Panc1 (cell line): ENCODE results near the gene HCFC1. TPM values are rescaled to one million over a fixed set of nuclear protein-coding genes. Genes with fewer than 3 reads are reported as not detected.

Experiments used
- ATAC-seq: fragments of 200-7000 bp; cut with Tn5 transposase; 2 replicates; pipeline ENCODE4 v1.9.1; 2020; ENCODE audit warnings: mild to moderate bottlenecking, moderate library complexity
- BruUV-seq: library from RNA; stranded (reverse); fragments of 400-500 nt; replicated peaks from 2 replicates; lab custom pipeline; 2021; lab: Mats Ljungman, UMichigan
- CTCF ChIA-PET: fragments of 300-600 bp; sonication (Branson Sonifier 250); formaldehyde crosslinking; loops from one replicate; lab custom pipeline; 2022; ENCODE audit warnings: antibody characterized with exemption; lab: Charles Lee
- POLR2A ChIA-PET: fragments of 300-600 bp; sonication (Branson Sonifier 250); formaldehyde crosslinking; loops from one replicate; lab custom pipeline; 2022; ENCODE audit warnings: antibody characterized with exemption; lab: Charles Lee
- DNase-seq: peaks from one replicate; pipeline ENCODE4 v3.0.0-alpha.2; 2010; ENCODE audit warnings: low read depth, low spot score
- H3K27ac ChIP-seq: 2 replicates; pipeline ENCODE4 v1.5.1; 2011; ENCODE audit warnings: mild to moderate bottlenecking, low read length, inconsistent platforms
- H3K27me3 ChIP-seq: fragments of 200-500 bp; sonication (Bioruptor generic); 2 replicates; pipeline ENCODE4 v1.6.0; 2014; ENCODE audit warnings: low read length, inconsistent platforms; ENCODE audit not compliant: control insufficient read depth, insufficient read depth
- H3K36me3 ChIP-seq: fragments of 200-500 bp; sonication (Bioruptor generic); 2 replicates; pipeline ENCODE4 v1.5.1; 2014; ENCODE audit warnings: inconsistent platforms, mild to moderate bottlenecking, low read length, moderate library complexity; ENCODE audit not compliant: control insufficient read depth, insufficient read depth
- H3K4me1 ChIP-seq: 2 replicates; pipeline ENCODE4 v1.5.1; 2011; ENCODE audit warnings: inconsistent platforms, mild to moderate bottlenecking, low read length, moderate library complexity; ENCODE audit not compliant: control insufficient read depth, insufficient read depth
- H3K4me3 ChIP-seq, 2 experiments: 2 replicates each; pipeline ENCODE4 v1.5.1; 2011 to 2012; ENCODE audit warnings: low read depth in 2 of 2, low read length in 2 of 2, mild to moderate bottlenecking in 2 of 2, inconsistent platforms in 1 of 2, moderate library complexity in 1 of 2
- H3K9me3 ChIP-seq: fragments of 200-500 bp; sonication (Bioruptor generic); 2 replicates; pipeline ENCODE4 v1.5.1; 2014; ENCODE audit warnings: low read depth, mild to moderate bottlenecking, inconsistent platforms, low read length, moderate library complexity; ENCODE audit not compliant: control insufficient read depth, insufficient read depth
- POLR2AphosphoS5 ChIP-seq: IDR thresholded peaks from 2 replicates; pipeline ENCODE4 v1.6.1; 2012; ENCODE audit warnings: mild to moderate bottlenecking, low read depth, low read length, moderate library complexity
- SIN3A ChIP-seq: IDR thresholded peaks from 2 replicates; pipeline ENCODE4 v1.6.1; 2012; ENCODE audit warnings: low read depth, mild to moderate bottlenecking, low read length, moderate library complexity, borderline replicate concordance; ENCODE audit not compliant: insufficient read depth
- TCF7L2 ChIP-seq: IDR thresholded peaks from 2 replicates; pipeline ENCODE4 v1.6.1; 2011; ENCODE audit warnings: mild to moderate bottlenecking, low read depth, low read length, inconsistent platforms
- in situ Hi-C: cut with HindIII; loops from 2 replicates; pipeline ENCODE4 v1.10.0; 2016; ENCODE audit warnings: low sequenced_read_pairs, low pct_unique_long_range_greater_than_20kb
- intact Hi-C: fragments of 100-400 bp; cut with micrococcal nuclease; formaldehyde crosslinking; loops from one replicate; pipeline ENCODE4 v1.10.0; 2022; ENCODE audit not compliant: unreplicated experiment
- total RNA-seq: library from RNA; stranded (reverse); gene quantifications from one replicate; pipeline ENCODE4 v1.2.1, GENCODE V29; 2021; ENCODE audit not compliant: unreplicated experiment
- TF ChIP-seq, protein P1 (sequence below), 2 experiments: IDR thresholded peaks; 2 replicates each; pipeline ENCODE4 v1.6.1; 2011 to 2012; ENCODE audit warnings: low read depth in 2 of 2, control low read depth in 1 of 2, low read length in 1 of 2, mild to moderate bottlenecking in 1 of 2, moderate library complexity in 1 of 2; ENCODE audit not compliant: insufficient read depth in 1 of 2
- TF ChIP-seq, protein P2 (sequence below): fragments of 450-650 bp; IDR thresholded peaks from 2 replicates; pipeline ENCODE4 v1.5.1; 2017; ENCODE audit warnings: mild to moderate bottlenecking

The HCFC1 gene
- total RNA-seq, 1 experiment from 2014 or later, result 113 TPM

DNA sequence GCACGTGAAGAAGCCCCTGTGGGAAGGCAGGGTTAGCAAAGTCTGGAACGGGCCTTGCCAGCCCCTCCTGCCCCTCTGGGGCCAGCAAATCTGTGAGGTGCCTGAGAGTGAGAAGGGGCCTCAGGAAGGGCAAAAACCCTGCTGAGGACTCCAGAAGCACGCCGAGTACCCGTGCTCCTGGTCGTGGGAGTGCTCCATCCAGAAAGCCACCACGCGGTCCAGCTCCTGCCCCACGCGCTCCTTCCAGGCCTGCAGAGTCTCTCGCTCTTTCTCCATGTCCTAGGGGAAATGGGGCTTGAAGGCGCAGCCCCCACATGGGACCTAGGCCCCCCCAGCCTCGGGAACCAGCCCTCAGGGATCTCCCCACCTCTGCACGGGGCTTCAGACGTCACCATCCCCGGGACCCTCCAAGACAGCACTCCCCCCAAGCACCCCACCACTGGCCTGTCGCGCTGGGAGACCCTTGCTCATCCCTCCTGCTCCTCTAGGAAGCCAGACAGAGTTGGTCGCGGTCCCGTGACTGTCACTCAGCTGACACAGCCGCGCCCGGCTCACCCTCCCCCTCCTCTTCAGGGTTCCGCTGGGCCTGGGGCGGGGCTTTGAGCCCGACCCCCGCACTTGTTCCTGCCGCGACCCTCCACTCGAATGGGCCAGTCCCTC is 27.3 kb downstream of the HCFC1 start, which contains the start of gene RENBP:
TSS of gene RENBP (minus strand) at position 504 of the 660 bp plus-strand sequence. CDS start at position 471, 33 bp downstream.
- DNase-seq (no peak), ATAC-seq (no peak)
- Histone ChIP-seq H3K4me1 (peaks cover 24% of the 10 kb centered on the region), H3K27ac (no peak within 1 kb of the TSS), H3K36me3 (no peaks in the 10 kb centered on the region), H3K27me3 (no peaks in the 10 kb centered on the region), H3K9me3 (no peaks in the 10 kb centered on the region), H3K4me3 (no peak within 1 kb of the TSS)
- BruUV-seq, result no TSS peak
- POLR2A ChIA-PET, result interaction anchor here (1.1 kb wide), 1 partner anchor 21 kb away, joined by 9 read pairs; no protein-coding TSS in a partner anchor
- in situ Hi-C loops (no loop called here), intact Hi-C loops (no loop called here)
- no peak for TF ChIP-seq SIN3A
- TF ChIP-seq, protein P1, sequence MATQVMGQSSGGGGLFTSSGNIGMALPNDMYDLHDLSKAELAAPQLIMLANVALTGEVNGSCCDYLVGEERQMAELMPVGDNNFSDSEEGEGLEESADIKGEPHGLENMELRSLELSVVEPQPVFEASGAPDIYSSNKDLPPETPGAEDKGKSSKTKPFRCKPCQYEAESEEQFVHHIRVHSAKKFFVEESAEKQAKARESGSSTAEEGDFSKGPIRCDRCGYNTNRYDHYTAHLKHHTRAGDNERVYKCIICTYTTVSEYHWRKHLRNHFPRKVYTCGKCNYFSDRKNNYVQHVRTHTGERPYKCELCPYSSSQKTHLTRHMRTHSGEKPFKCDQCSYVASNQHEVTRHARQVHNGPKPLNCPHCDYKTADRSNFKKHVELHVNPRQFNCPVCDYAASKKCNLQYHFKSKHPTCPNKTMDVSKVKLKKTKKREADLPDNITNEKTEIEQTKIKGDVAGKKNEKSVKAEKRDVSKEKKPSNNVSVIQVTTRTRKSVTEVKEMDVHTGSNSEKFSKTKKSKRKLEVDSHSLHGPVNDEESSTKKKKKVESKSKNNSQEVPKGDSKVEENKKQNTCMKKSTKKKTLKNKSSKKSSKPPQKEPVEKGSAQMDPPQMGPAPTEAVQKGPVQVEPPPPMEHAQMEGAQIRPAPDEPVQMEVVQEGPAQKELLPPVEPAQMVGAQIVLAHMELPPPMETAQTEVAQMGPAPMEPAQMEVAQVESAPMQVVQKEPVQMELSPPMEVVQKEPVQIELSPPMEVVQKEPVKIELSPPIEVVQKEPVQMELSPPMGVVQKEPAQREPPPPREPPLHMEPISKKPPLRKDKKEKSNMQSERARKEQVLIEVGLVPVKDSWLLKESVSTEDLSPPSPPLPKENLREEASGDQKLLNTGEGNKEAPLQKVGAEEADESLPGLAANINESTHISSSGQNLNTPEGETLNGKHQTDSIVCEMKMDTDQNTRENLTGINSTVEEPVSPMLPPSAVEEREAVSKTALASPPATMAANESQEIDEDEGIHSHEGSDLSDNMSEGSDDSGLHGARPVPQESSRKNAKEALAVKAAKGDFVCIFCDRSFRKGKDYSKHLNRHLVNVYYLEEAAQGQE (IDR thresholded peaks at IDR 0.05; ENCODE audit: insufficient read depth in 1 of 2, low read depth in 2 of 2, low read length in 1 of 2), result no peak
- no peak for TF ChIP-seq POLR2AphosphoS5
- TF ChIP-seq, protein P2, sequence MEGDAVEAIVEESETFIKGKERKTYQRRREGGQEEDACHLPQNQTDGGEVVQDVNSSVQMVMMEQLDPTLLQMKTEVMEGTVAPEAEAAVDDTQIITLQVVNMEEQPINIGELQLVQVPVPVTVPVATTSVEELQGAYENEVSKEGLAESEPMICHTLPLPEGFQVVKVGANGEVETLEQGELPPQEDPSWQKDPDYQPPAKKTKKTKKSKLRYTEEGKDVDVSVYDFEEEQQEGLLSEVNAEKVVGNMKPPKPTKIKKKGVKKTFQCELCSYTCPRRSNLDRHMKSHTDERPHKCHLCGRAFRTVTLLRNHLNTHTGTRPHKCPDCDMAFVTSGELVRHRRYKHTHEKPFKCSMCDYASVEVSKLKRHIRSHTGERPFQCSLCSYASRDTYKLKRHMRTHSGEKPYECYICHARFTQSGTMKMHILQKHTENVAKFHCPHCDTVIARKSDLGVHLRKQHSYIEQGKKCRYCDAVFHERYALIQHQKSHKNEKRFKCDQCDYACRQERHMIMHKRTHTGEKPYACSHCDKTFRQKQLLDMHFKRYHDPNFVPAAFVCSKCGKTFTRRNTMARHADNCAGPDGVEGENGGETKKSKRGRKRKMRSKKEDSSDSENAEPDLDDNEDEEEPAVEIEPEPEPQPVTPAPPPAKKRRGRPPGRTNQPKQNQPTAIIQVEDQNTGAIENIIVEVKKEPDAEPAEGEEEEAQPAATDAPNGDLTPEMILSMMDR, result no peak
- TF ChIP-seq TCF7L2, result no peak
- CTCF ChIA-PET, result interaction anchor here (0.7 to 4.8 kb wide), 2 partner anchors 19 to 922 kb away, joined by 3 to 45 read pairs; partner anchors contain the start of gene ARHGAP4

DNA sequence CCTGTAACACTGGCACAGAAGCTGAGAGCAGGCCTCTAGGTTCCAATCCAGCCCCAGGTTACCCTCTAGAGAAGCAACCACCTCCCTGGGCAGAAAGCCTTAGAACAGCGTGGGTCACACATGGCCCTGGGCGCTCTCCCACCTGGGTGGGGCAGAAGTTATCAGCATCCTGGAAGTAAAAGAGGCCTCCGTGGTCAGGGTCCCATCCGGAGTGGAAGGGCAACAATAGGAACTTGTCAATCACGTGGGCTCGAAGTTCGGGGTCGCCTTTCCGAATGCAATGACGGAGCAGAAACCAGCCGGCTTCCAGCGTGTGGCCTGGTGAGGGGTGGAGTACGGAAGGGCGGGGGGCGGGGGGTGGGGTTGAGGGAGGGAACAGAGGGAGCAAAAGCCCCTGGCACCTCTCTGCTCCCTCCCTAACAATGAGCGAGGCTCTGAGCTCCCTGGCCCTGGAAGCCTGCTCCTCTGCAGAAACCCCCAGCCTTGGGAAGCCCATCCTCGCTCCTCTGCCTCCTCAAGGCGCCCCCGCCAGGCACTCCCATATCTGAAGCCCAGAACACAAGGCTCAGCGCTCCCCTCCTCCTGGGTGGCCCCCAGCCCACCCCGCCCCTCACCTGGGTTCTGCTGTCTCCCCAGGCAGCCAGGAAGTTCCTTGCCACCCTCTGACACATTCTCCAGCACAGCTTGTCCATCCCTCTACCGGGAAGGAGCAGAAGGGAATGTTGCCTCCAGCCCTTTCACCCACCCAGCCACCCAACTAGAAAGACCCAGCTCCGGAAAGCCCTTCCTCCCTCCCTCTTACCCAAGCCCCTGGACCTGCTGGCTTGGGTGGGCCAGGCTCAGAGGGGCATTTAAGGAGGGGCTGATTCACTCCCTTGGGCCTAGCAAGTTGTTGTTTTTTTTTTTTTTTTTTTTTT is 30.0 kb downstream of the HCFC1 start:
- Histone ChIP-seq H3K4me1 (peaks cover 4% of the 10 kb centered on the region), H3K4me3 (no peak overlapping the region), H3K36me3 (no peaks in the 10 kb centered on the region), H3K9me3 (no peaks in the 10 kb centered on the region), H3K27me3 (no peaks in the 10 kb centered on the region), H3K27ac (peak overlapping the region; percentile 17; the same call in 1 of the 2 replicates)
- BruUV-seq, result no TSS peak
- DNase-seq (no peak), ATAC-seq (no peak)
- ChIA-PET POLR2A (interaction anchor here (0.8 kb wide), 1 partner anchor 15 kb away, joined by 9 read pairs; no protein-coding TSS in a partner anchor), CTCF (interaction anchor here (0.6 kb wide), 1 partner anchor 18 kb away, joined by 6 read pairs; no protein-coding TSS in a partner anchor)
- in situ Hi-C loops (no loop called here), intact Hi-C loops (no loop called here)
- TF ChIP-seq, protein P2, result no peak
- TF ChIP-seq, protein P1 (IDR thresholded peaks at IDR 0.05; ENCODE audit: insufficient read depth in 1 of 2, low read depth in 2 of 2, low read length in 1 of 2), result no peak
- no peak for TF ChIP-seq POLR2AphosphoS5
- TF ChIP-seq SIN3A, result no peak
- no peak for TF ChIP-seq TCF7L2
